Measurements from ENCODE around the gene EML6.

DNA sequence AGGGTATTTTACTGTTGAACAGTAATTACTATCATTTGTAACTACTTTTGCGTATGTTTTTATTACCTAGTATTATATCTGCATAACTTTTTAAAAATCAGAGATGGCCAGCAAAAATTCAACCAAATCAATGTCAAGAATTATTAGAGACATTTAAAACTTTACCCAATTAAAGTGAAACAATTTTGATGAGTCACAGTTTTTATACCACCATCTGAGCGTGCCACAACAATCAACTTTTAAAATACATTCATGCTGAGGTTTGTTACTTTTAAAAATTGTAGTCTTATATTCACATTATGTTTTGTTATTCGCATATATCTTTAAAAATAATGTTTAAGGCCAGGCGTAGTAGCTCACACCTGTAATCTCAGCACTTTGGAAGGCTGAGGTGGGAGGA, 211.9 kb downstream of the EML6 start:
- TF ChIP-seq POLR2A (IDR thresholded peaks at IDR 0.05; ENCODE audit: extremely low read depth, insufficient read length) = no peak
- TF ChIP-seq, protein P1, sequence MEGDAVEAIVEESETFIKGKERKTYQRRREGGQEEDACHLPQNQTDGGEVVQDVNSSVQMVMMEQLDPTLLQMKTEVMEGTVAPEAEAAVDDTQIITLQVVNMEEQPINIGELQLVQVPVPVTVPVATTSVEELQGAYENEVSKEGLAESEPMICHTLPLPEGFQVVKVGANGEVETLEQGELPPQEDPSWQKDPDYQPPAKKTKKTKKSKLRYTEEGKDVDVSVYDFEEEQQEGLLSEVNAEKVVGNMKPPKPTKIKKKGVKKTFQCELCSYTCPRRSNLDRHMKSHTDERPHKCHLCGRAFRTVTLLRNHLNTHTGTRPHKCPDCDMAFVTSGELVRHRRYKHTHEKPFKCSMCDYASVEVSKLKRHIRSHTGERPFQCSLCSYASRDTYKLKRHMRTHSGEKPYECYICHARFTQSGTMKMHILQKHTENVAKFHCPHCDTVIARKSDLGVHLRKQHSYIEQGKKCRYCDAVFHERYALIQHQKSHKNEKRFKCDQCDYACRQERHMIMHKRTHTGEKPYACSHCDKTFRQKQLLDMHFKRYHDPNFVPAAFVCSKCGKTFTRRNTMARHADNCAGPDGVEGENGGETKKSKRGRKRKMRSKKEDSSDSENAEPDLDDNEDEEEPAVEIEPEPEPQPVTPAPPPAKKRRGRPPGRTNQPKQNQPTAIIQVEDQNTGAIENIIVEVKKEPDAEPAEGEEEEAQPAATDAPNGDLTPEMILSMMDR (IDR thresholded peaks at IDR 0.05; ENCODE audit: low read depth, low read length) = no peak
